Stimulated activated CD8-positive, alpha-beta memory T cell treated with anti-CD3 and anti-CD28 coated beads, Interleukin-12 subunit alpha, Interleukin-12 subunit beta, amount 100 ng/mL, for 24 hours (primary cell): ENCODE measurements around the gene ALDH1L1.
"Not testable (repeated sequence)": the region's sequence is repeated elsewhere in the genome, so short reads cannot be mapped to it uniquely, and the experiment has no call there.

Experiments
- DNase-seq: peaks from one replicate; pipeline ENCODE4 v3.0.0-alpha.2; 2020; ENCODE audit errors: extremely low read depth

The ALDH1L1 gene

GRCh38 chr3:126083511-126083912 lies 96.9 kb downstream of the ALDH1L1 start:
- DNase-seq: peak; percentile 20

GRCh38 chr3:126083138-126083445 lies 97.3 kb downstream of the ALDH1L1 start:
- DNase-seq: no peak

- no peak for DNase-seq
These were observed 97.8 kb downstream of the ALDH1L1 start for GRCh38 chr3:126082362-126083137.

- no peak for DNase-seq
These were observed 98.6 kb downstream of the ALDH1L1 start for GRCh38 chr3:126081618-126082361.

- no peak for DNase-seq
These were observed 99.4 kb downstream of the ALDH1L1 start for GRCh38 chr3:126080970-126081369.

- no peak for DNase-seq
These were observed 101.5 kb downstream of the ALDH1L1 start for GRCh38 chr3:126078866-126079265.

GRCh38 chr3:126077754-126078153 lies 102.6 kb downstream of the ALDH1L1 start:
- no peak for DNase-seq

- DNase-seq: no peak
These were observed 104.2 kb downstream of the ALDH1L1 start for GRCh38 chr3:126076140-126076539.

- no peak for DNase-seq
These were observed 110.2 kb downstream of the ALDH1L1 start for GRCh38 chr3:126070146-126070545.

GRCh38 chr3:126067959-126068358 lies 112.4 kb downstream of the ALDH1L1 start:
- DNase-seq: no peak

GRCh38 chr3:126066676-126067075 lies 113.7 kb downstream of the ALDH1L1 start:
- DNase-seq: not testable (repeated sequence)

- no peak for DNase-seq
These were observed 114.5 kb downstream of the ALDH1L1 start for GRCh38 chr3:126065876-126066275.

GRCh38 chr3:126064627-126065258 lies 115.6 kb downstream of the ALDH1L1 start:
- DNase-seq: no peak

- DNase-seq: no peak
These were observed 116.9 kb downstream of the ALDH1L1 start for GRCh38 chr3:126063358-126063965.

- DNase-seq: no peak
These were observed 118.9 kb downstream of the ALDH1L1 start for GRCh38 chr3:126061301-126062032.

- no peak for DNase-seq
These were observed 119.7 kb downstream of the ALDH1L1 start for GRCh38 chr3:126060613-126061145.

GRCh38 chr3:126058666-126059065 lies 121.7 kb downstream of the ALDH1L1 start:
- no peak for DNase-seq

- no peak for DNase-seq
These were observed 122.5 kb downstream of the ALDH1L1 start for GRCh38 chr3:126057936-126058335.

GRCh38 chr3:126057501-126057819 lies 122.9 kb downstream of the ALDH1L1 start:
- no peak for DNase-seq

- DNase-seq: no peak
These were observed 123.5 kb downstream of the ALDH1L1 start for GRCh38 chr3:126056681-126057500.

- DNase-seq: no peak
These were observed 124.3 kb downstream of the ALDH1L1 start for GRCh38 chr3:126056088-126056487.
